ENCODE results near the gene MAP2K3. TPM values are rescaled to one million over a fixed set of nuclear protein-coding genes. Genes with fewer than 3 reads are reported as not detected.

MAP2K3 gene
- total RNA-seq, 2 donors from 2014 or later, result 15.3 to 48.1 TPM

DNA sequence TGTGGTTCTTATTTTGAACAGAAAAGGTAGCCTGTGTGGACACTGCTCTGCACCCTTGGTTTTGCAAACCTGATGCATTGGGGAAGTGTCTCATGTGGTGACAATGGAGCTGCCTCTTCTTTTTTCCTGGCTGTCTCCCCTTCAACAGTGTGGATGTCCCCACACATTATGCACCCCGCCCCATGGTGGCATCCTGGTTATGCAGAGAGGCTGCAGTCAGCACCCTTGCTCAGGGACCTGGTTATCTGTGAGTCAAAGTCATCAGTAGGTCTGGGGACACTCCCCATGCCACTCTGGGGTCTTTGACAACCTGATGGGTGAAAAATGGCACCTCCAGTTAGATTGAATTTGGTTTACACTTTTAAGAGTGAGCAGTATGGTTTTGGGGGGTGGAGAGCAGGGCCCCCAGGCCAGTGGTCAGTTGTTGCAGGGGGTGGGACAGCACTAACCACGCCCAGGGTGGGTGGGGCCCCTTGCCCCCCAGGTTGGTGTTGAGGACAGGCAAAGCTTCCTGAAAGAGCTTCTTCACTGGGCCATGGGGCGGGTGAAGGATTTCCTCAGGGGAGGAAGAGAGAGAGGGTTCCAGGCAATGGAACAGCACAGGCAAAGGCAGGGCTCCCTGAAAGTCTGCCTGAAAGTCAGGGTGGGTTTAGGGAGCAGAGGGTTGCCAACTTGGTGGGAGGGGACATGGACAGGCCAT lies 67.0 kb downstream of the MAP2K3 start:
- Histone ChIP-seq H3K9me3 (no peaks in the 10 kb centered on the region), H3K4me1 (no peaks in the 10 kb centered on the region), H3K36me3 (replicated peaks in 1 of 2; ENCODE audit: insufficient read depth in 1 of 2, low read depth in 2 of 2) (no peaks in the 10 kb centered on the region), H3K27me3 (no peaks in the 10 kb centered on the region), H3K27ac (no peak overlapping the region), H3K4me3 (no peak overlapping the region)
- DNase-seq, result peak in 1 of 4 donors; percentile 1
- no peak for ATAC-seq
- 43 to 55% methylated on average over 2 to 3 of the region's 3 CpGs for WGBS, 2 donors
- intact Hi-C loops (cut with DNase I), result no loop called here
- TF ChIP-seq POLR2A (IDR thresholded peaks at IDR 0.05), result no peak
- TF ChIP-seq, protein P1, sequence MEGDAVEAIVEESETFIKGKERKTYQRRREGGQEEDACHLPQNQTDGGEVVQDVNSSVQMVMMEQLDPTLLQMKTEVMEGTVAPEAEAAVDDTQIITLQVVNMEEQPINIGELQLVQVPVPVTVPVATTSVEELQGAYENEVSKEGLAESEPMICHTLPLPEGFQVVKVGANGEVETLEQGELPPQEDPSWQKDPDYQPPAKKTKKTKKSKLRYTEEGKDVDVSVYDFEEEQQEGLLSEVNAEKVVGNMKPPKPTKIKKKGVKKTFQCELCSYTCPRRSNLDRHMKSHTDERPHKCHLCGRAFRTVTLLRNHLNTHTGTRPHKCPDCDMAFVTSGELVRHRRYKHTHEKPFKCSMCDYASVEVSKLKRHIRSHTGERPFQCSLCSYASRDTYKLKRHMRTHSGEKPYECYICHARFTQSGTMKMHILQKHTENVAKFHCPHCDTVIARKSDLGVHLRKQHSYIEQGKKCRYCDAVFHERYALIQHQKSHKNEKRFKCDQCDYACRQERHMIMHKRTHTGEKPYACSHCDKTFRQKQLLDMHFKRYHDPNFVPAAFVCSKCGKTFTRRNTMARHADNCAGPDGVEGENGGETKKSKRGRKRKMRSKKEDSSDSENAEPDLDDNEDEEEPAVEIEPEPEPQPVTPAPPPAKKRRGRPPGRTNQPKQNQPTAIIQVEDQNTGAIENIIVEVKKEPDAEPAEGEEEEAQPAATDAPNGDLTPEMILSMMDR (IDR thresholded peaks at IDR 0.05), result no peak

DNA sequence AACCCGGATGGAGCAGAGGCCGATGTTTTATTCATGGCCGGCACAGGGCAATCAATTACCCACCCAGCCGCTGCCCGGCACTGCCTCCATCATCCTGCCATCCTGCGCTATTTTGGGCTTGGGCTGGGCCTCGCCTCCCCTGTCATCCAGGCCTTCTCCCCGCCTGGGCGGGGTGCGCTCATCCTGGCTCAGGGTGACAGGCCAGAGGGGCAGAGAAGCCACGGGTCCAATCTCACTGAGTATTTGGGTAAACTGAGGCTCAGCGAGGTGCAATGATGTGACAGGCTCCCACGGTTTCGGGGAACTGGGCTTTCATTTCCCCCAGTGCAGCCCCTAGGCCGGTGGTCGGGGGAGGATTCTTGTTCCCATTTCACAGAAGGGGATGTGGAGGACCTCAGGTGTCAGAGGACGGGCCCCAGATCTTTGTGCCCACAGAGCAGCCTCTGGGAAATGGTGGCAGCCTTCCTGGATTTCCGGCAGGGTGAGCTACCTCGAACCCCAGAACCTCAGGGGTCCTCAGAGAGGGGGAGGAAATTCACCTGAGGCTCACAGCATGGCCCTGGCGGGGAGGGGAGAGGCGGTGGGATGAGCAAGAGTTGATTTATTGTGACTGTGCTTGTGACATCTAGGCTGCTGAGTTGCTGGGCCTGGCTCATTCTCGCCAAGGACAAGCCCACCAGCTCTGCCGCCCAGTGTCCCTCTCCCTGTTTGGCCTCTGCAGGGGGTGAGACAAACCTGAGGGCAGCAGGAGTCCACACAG lies 67.9 kb downstream of the MAP2K3 start:
- Histone ChIP-seq H3K4me3 (no peak overlapping the region), H3K9me3 (no peaks in the 10 kb centered on the region), H3K36me3 (replicated peaks in 1 of 2; ENCODE audit: insufficient read depth in 1 of 2, low read depth in 2 of 2) (no peaks in the 10 kb centered on the region), H3K27me3 (no peaks in the 10 kb centered on the region), H3K27ac (no peak overlapping the region), H3K4me1 (no peaks in the 10 kb centered on the region)
- TF ChIP-seq POLR2A (IDR thresholded peaks at IDR 0.05), result no peak
- TF ChIP-seq, protein P1 (IDR thresholded peaks at IDR 0.05), result no peak
- intact Hi-C loops (cut with DNase I), result no loop called here
- ATAC-seq, result no peak
- DNase-seq, result peak in 1 of 4 donors; percentile 0
- WGBS, 2 donors, result 75 to 81% methylated on average over 18 to 23 of the region's 23 CpGs

DNA sequence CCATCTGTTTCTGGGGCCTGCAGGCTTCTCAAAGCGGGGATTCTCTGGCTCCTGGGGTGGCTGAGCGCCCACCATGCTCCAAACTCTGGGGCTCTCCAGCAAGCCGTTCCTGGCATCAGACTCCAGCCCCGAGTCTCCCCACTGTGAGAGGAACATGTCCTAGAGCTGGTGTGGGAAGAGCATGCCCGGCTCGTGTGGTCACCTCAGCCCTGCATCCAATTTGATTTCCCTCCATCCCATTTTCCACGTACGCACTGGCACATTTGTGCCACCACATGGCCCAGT lies 68.4 kb downstream of the MAP2K3 start:
- ATAC-seq (no peak), DNase-seq (no peak)
- no peak overlapping the region for H3K27ac ChIP-seq
- intact Hi-C loops (cut with DNase I), result no loop called here
- WGBS, 2 donors, result 74 to 81% methylated on average over 6 to 8 of the region's 8 CpGs
- H3K4me1 ChIP-seq, result no peaks in the 10 kb centered on the region
- no peaks in the 10 kb centered on the region for H3K27me3 ChIP-seq
- no peak overlapping the region for H3K4me3 ChIP-seq
- H3K36me3 ChIP-seq (replicated peaks in 1 of 2; ENCODE audit: insufficient read depth in 1 of 2, low read depth in 2 of 2), result no peaks in the 10 kb centered on the region
- H3K9me3 ChIP-seq, result no peaks in the 10 kb centered on the region
- TF ChIP-seq, protein P1 (IDR thresholded peaks at IDR 0.05), result no peak
- TF ChIP-seq POLR2A (IDR thresholded peaks at IDR 0.05), result no peak

DNA sequence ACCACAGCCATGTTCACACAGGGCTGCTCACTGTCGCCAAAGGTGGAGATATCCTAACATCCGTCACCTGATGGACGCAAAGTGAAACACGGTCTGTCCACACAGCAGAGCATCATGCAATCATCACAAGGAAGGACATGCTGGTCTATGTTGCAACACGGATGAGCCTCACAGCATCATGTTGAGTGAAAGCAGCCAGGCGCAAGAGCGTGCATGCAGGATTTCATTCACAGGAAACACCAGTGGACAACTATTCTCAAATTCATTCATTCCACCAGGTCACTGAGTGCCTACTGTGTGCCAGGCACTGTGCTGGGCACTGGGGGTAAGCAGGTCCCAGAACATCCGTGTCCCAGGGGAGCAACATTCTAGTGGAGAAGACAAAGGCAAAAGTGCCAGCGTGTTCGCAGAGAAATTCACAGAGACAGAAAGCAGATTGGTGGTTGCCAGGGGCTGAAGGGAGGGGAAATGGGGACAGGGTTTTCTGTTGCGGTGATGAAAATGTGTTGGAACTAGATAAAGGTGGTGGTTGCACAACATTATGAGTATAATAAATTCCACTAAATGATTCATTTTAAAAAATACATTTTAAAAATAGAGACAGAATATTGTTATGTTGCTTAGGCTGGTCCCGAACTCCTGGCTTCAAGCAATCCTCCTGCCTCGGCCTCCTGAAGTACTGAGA lies 69.0 kb downstream of the MAP2K3 start:
- no peak for TF ChIP-seq POLR2A (IDR thresholded peaks at IDR 0.05)
- TF ChIP-seq, protein P1 (IDR thresholded peaks at IDR 0.05), result no peak
- ATAC-seq (no peak), DNase-seq (no peak)
- H3K4me3 ChIP-seq, result no peak overlapping the region
- H3K9me3 ChIP-seq, result no peaks in the 10 kb centered on the region
- intact Hi-C loops (cut with DNase I), result no loop called here
- H3K27me3 ChIP-seq, result no peaks in the 10 kb centered on the region
- 63 to 72% methylated on average over 13 of the region's 13 CpGs for WGBS, 2 donors
- H3K27ac ChIP-seq, result no peak overlapping the region
- no peaks in the 10 kb centered on the region for H3K36me3 ChIP-seq (replicated peaks in 1 of 2; ENCODE audit: insufficient read depth in 1 of 2, low read depth in 2 of 2)
- H3K4me1 ChIP-seq, result no peaks in the 10 kb centered on the region
